IPS-18c (cell line): ENCODE measurements around the gene OSBP.
A peak's percentile ranks its signal among the peaks of the same experiment; 100 is the strongest.
"Not testable (repeated sequence)": the region's sequence is repeated elsewhere in the genome, so short reads cannot be mapped to it uniquely, and the experiment has no call there.

ENCODE experiments used
- H3K4me3 ChIP-seq: 2 replicates; pipeline ENCODE4 v1.7.0; 2013; ENCODE audit warnings: low read depth, mild to moderate bottlenecking, low read length, moderate library complexity; ENCODE audit not compliant: insufficient read depth
- H3K9me3 ChIP-seq: one replicate; pipeline ENCODE4 v1.6.1; 2013; ENCODE audit warnings: mild to moderate bottlenecking, low read length, moderate library complexity; ENCODE audit not compliant: control insufficient read depth, insufficient read depth

OSBP gene

DNA sequence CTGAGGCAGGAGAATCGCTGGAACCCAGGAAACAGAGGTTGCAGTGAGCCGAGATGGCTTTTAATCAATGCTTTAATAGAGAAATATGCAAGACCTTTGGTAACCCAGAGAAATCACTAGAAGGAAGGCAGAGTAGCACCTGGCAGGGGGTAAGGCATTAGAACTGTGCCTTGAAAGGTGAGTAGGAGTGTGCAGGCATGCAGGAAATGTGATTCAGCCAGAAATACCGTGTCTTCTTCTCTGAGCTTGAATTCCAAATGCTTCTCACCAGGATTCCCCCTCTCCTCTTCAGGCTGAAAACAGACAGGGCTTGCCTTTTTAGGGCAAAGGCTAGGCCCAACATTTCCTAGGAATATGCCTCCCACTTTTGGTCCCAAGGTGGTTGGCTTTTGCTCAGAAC lies 53.3 kb downstream of the OSBP start:
- Histone ChIP-seq H3K4me3 (peak overlapping the region; percentile 5; the same call in 1 of the 2 replicates), H3K9me3 (no peaks in the 10 kb centered on the region)

DNA sequence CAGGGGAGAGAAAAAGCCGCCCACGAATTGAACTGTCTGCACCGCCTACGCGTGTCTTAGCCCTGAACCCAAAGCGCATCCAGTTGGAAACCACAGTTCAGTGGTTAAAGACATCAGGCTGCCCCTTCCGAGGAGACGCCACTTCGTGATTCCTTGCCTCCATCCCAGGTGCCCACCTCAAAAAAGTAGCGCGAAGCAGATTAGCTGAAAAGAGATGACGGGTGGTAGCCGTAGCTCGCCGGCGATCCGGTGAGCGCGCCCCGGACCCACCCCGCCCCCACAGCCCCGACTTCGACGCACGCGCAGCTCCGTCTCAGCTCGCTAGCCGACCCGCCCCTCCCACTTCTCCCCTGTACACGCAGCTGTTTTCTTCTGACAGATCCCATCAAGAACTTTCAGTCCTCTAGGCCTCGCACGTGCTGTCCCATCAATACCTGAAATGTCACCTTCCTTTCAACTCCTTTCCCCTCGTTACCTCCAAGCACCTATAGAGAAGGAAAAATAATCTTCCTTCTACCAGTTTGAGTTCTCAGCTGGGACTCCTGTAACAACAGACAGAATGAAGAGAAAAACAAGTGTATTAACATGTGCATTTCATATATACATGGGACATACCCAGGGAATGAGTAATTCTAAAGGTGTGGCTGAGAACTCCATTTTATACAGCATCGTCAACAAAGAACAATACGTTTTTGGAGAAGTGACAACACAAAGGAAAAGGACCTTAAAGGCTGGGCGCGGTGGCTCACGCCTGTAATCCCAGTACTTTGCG lies 54.7 kb downstream of the OSBP start:
- H3K4me3 ChIP-seq, result peak overlapping the region; percentile 95
- no peaks in the 10 kb centered on the region for H3K9me3 ChIP-seq

DNA sequence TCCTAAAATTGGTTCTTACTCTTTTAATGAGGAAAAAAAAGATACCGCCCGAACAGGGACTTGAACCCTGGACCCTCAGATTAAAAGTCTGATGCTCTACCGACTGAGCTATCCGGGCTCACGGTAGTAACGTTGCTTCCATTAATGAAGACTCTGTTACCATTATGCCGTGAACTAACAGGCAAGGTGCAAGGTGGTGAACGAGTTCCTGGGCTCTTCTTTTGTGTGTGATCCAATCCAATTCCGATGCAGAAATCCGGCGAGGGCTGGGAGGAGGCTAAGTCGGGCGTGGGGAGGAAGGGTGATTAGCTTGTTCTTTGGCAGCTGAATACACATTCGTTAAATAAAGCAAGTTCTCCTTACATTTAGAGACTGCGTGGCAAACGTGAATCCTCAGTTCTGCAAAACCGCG lies 55.3 kb downstream of the OSBP start:
- no peaks in the 10 kb centered on the region for H3K9me3 ChIP-seq
- peak overlapping the region; percentile 95 for H3K4me3 ChIP-seq

DNA sequence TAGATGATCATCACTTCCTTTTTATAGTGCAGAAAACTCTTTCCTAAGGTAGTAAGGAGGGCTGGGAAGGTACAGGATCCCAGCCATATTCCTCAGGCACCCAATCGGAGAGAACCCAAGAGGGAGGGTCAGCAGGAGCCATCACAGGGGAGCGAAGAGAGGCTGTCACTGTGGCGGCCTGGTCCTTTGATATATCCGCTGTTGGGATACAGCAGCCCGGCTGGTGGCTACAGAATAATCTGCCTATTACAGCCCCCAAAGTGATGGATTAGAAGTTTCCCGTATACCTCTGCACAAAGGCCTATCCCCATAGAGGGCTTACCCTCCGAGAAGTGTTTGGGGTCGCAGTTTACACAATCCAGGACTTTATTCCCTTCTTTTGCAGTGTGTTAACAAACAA lies 55.7 kb downstream of the OSBP start:
- Histone ChIP-seq H3K4me3 (peak overlapping the region; percentile 50; the same call in 1 of the 2 replicates), H3K9me3 (no peaks in the 10 kb centered on the region)

DNA sequence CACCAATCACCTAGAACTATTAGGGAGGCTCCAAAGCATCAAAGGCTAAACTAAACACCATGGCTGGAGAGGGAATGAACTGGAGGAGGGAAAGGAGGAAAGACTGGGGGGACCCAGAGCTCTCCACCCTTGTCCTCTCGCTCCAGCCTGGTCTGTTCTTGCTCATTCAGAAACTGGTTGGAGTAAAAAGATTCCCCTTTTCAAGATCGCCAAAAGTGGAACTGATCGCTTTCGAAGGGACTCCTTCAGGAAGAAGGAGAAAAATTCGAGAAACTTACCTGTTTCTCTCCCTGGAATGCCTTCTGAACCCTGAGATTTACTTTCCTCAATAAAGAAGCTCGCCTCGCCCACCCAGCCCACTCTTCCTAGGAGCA lies 57.3 kb downstream of the OSBP start:
- Histone ChIP-seq H3K4me3 (peak overlapping the region; percentile 49; the same call in 1 of the 2 replicates), H3K9me3 (no peaks in the 10 kb centered on the region)

DNA sequence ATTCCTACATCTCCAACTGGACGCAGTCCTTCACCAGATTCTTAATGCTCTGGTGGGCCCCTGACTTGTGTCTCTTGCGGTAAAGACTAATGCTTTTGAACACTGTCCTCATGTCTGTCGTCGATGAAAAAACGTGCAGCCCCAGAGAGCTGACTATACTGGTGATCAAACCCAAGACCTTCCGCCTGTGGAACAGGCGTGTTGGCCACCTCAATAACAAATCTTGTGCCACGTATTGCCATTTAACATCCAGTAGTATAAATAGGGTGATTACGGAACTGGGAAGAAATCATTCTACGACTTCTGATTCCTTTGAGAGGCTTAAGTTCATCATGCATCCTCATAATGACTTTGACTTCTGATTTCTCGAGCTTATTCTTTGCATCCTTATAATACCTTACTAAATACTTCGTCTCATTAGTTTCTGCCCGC lies 58.6 kb downstream of the OSBP start:
- H3K4me3 ChIP-seq, result peak overlapping the region; percentile 29
- H3K9me3 ChIP-seq, result no peaks in the 10 kb centered on the region

DNA sequence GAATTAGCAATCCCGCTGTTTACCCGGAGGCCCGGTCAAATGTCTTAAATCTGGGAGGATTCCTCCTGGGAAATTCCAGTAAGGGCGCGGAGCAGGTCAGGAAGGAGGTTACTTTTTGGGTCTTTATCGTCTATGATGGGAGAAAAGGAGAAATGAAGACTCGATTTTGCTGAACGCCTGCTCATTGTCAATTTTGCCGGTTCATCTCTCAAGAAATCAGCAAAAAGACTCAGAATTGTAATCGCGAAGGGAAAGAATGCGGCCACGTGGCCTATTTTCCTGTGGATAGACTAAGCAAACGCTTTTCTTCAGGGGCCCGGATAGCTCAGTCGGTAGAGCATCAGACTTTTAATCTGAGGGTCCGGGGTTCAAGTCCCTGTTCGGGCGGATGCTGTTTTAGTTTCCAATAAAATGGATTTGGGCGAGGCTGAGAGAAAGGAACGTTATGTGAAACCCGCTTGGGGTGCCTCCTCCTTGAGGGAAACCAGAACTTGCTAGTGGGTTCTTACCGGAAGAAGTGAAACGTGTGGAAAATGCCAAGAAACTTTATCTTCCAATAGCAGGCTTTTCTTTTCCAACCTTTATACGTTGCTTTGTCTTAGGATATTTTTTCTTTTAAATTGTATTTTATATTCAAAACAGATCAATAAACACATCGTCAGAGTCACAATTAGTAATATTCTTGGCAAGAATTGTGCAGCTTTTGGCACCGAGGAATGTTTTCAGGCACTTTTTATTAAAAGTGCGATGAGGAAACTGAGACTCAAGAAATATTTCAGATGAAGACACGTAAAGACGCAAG lies 59.3 kb downstream of the OSBP start:
- Histone ChIP-seq H3K9me3 (no peaks in the 10 kb centered on the region), H3K4me3 (peak overlapping the region; percentile 68)

DNA sequence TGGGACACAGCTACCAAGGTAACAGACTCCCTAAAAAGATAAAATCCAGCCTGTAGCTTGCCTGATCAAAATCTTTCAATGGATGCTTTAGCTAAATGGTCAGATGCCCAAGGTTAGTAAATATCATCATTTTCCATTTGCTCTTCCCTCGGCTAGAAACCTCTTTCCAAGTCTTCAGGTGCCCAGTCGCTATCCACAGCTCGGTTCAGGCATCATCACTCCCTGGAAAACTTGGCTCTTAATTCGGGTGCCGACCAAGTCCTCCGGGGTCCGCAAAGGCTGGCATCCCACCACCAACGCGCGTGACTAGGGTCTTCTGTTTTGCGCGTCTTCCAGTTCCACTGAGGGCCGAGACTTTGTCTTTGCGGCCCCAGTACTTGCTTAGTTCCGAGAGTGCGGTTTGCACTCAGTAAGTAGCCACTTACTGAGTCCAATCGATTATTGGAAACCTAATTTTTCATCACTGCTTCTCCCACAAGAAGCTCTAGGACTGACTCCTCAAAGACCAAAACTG lies 59.9 kb downstream of the OSBP start:
- Histone ChIP-seq H3K4me3 (peak overlapping the region; percentile 68), H3K9me3 (no peaks in the 10 kb centered on the region)

DNA sequence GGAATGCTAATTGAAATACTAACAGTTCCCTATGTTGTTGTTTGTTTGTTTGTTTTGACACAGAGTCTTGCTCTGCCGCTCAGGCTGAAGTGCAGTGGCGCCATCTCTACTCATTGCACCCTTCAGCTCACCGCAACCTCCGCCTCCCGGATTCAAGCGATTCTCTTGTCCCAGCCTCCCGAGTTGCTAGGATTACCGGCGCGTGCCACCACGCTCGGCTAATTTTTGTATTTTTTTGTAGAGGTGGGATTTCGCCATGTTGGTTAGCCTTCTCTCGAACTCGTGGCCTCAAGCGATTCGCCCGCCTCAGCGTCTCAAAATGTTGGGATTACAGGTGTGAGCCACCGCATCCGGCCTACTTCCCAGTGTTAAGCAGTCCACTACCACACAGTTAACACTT lies 62.3 kb downstream of the OSBP start:
- no peak overlapping the region for H3K4me3 ChIP-seq
- no peaks in the 10 kb centered on the region for H3K9me3 ChIP-seq

DNA sequence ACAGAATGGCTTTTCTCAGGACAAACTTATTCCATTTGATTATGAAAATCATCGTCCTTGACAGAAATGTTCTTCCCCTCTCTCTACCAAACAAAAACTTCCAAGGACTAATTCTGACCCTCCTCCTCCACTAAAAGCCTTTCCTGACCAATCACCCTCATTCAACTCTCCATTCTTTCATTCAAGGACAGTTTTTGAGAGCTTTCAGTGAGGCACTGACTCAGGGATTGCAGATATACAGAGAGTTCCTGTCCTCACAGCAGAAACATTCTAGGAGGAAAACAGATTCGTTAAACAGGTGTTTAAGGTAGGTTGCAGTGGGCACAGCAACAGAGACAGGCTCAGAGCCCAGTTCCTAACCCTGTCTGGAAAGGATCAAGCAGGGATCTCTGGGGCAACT lies 62.7 kb downstream of the OSBP start:
- Histone ChIP-seq H3K4me3 (no peak overlapping the region), H3K9me3 (no peaks in the 10 kb centered on the region)

DNA sequence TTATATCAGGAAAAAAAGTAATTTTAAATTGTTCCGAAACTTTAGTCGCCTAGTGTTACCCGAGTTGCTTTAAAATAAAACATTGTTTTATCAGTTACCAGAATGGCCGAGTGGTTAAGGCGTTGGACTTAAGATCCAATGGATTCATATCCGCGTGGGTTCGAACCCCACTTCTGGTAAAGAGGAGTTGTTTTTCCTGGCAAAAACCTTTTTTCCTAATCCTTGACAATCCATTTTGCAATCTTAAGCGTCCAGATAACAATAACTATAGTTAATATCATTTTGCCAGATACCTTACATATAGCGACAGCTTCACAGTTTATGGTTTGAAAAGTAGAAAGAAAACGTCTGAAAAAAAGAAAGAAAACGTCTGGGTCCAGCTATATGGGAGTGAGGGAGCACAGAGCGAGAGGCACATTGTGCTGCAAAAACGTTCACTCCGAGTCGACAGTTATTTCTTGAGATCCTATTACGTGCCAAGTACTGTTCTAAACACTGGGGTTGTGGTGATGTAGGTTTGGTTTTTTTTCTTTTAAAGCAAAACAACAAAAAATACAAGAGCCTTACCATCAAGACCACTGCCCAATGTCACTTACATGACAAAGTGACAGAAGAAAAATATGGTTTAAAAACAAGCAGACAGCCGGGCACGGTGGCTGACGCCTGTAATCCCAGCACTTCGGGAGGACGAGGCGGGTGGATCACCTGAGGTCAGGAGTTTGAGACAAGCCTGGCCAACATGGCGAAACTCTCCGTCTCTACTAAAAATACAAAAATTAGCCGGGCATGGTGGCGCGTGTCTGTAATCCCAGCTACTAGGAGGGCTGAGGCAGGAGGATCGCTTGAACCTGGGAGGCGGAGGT lies 63.7 kb downstream of the OSBP start:
- H3K9me3 ChIP-seq, result no peaks in the 10 kb centered on the region
- peak overlapping the region; percentile 64 for H3K4me3 ChIP-seq

DNA sequence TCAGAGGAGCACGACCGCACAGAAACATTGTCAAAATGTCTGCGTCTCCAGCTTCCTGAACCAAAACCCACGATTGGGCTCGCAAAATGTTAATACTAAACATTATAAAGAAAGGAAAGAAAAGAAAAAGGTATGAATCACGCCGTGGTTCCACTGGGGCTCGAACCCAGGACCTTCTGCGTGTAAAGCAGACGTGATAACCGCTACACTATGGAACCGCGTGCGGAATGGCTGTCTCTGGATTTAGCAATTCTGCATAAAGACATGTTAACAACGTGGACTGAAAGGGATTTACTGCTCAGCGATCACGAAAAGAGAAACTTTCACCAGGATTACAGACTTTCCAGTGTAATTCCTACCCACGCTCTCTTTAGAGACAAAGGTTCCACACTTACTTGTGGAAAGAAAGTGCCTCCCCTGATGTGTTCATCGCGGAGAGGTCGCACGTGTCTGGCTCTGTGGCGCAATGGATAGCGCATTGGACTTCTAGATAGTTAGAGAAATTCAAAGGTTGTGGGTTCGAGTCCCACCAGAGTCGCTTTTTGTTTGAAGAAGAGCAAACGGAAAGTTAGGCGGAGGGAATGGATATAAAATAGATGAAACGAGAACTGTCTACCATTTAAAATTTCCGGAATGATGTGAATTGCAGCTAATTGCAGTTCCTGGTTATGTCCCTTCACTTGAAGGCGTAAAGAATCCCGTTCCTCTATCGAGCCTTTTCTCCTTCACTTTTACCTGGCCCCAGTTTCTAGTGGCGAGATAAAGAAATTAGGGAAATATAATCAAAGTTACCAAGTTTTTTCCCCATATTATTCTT lies 64.5 kb downstream of the OSBP start:
- H3K9me3 ChIP-seq, result no peaks in the 10 kb centered on the region
- peak overlapping the region; percentile 64 for H3K4me3 ChIP-seq

DNA sequence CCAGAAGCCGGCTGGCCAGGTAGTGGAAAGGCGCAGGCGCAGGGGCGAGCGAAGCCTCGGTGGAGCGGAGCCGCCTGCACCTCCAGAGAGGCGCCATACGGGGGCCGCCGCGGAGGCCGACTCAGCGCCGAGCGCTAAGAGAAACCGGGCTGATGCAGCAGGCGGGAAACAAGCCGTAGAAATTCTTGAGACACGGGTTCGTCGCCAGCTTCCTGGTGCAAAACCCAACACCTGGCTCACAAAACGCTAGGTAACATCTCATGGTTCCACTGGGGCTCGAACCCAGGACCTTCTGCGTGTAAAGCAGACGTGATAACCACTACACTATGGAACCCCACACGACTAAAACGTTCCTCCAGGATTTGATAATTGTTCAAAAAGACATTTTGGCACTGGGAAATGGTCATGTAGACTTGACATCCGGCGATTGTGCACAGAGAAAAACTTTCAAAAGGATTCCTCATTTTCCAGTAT lies 65.2 kb downstream of the OSBP start:
- Histone ChIP-seq H3K4me3 (peak overlapping the region; percentile 64; the same call in 1 of the 2 replicates), H3K9me3 (no peaks in the 10 kb centered on the region)

DNA sequence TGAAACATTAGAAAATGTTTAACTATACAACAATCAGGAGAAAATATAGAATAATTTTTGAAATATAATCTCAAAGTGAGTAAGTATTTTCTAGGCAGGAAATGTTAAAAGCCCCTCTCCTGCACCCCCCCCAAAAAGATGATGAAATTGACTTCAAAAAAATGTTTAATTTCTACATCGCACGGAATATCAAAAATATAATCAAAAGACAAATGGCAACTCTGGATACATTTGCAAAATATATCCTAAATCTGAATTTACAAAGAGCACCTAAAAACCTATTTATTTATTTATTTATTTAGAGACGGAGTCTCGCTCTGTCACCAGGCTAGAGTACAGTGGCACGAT lies 67.3 kb downstream of the OSBP start:
- Histone ChIP-seq H3K9me3 (no peaks in the 10 kb centered on the region), H3K4me3 (no peak overlapping the region)

DNA sequence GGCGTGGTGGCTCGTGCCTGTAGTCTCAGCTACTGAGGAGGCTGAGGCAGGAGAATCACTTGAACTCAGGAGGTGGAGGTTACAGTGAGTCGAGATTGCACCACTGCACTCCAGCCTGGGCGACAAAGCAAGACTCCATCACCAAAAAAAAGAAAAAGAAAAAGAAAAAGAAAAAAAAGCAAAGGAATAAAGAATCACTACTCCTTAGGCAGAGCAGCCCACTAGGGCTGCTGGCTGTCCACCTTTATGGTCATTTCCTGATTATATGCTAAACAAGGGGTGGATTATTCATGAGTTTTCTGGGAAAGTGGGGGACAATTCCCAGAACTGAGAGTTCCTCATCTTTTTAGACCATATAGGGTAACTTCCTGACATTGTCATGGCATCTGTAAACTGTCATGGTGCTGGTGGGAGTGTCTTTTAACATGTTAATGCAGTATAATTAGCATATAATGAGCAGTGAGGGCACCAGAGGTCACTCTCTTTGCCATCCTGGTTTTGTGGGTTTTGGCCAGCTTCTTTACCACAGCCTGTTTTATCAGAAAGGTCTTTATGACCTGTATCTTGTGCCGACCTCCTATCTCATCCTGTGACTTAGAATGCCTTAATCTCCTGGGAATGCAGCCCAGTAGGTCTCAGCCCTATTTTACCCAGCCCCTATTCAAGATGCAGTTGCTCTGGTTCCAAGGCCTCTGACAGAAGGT lies 67.8 kb downstream of the OSBP start:
- not testable (repeated sequence) for H3K9me3 ChIP-seq, H3K4me3 ChIP-seq
